BJ (cell line): ENCODE measurements around the gene ZNF784. TPM values are rescaled to one million over a fixed set of nuclear protein-coding genes. Genes with fewer than 3 reads are reported as not detected.
A peak's percentile ranks its signal among the peaks of the same experiment; 100 is the strongest.

Experiments used
- CTCF ChIA-PET: fragments of 350-600 bp; formaldehyde crosslinking; extraction: SDS; loops from one replicate; lab custom pipeline; 2021; ENCODE audit warnings: antibody characterized with exemption, inconsistent platforms; lab: Yijun Ruan, JAX
- POLR2A ChIA-PET: fragments of 300-600 bp; sonication (Branson Sonifier 250); formaldehyde crosslinking; extraction: SDS; loops from one replicate; lab custom pipeline; 2021; ENCODE audit warnings: antibody characterized with exemption; lab: Charles Lee
- DNase-seq: peaks from one replicate; pipeline ENCODE4 v3.0.0-alpha.2; 2011; ENCODE audit warnings: low read depth
- H3K27me3 ChIP-seq: 2 replicates; pipeline ENCODE4 v1.6.0; 2011; ENCODE audit warnings: low read length; ENCODE audit not compliant: control insufficient read depth, insufficient read depth
- H3K36me3 ChIP-seq: 2 replicates; pipeline ENCODE4 v1.5.1; 2011; ENCODE audit warnings: low read length; ENCODE audit not compliant: control insufficient read depth, insufficient read depth
- H3K4me3 ChIP-seq: 2 replicates; pipeline ENCODE4 v1.5.1; 2011; ENCODE audit warnings: low read depth, mild to moderate bottlenecking, control low read depth, low read length
- polyA plus RNA-seq: library from polyadenylated mRNA; depleted of rRNA; stranded (reverse); fragments of >200 nt; gene quantifications from 2 replicates; pipeline ENCODE4 v1.2.3, GENCODE V29; 2011
- TF ChIP-seq, protein P1 (sequence below): IDR thresholded peaks from 2 replicates; pipeline ENCODE4 v1.5.1; 2011; ENCODE audit warnings: low read depth, mild to moderate bottlenecking, control low read depth, inconsistent platforms, low read length, moderate library complexity; ENCODE audit not compliant: insufficient read depth

Gene ZNF784
- polyA plus RNA-seq, 1 experiment: 4.5 TPM

GRCh38 chr19:55643003-55643886 lies 18.9 kb upstream of the ZNF784 start, which contains the start of gene ZNF581:
Gene ZNF581 (plus strand): TSS chr19:55643649. CDS start chr19:55644572, 923 bp downstream.
- Histone ChIP-seq H3K27me3 (no peaks in the 10 kb centered on the region), H3K4me3 (peak within 1 kb of the TSS; percentile 75), H3K36me3 (peaks cover 5% of the 10 kb centered on the region)
- ChIA-PET CTCF (interaction anchor here (1.2 to 2.7 kb wide), 3 partner anchors 10 to 11 kb away, joined by 3 to 11 read pairs (median 9); partner anchors contain the start of gene U2AF2), POLR2A (no interaction called here)
- no peak for DNase-seq
- TF ChIP-seq, protein P1, sequence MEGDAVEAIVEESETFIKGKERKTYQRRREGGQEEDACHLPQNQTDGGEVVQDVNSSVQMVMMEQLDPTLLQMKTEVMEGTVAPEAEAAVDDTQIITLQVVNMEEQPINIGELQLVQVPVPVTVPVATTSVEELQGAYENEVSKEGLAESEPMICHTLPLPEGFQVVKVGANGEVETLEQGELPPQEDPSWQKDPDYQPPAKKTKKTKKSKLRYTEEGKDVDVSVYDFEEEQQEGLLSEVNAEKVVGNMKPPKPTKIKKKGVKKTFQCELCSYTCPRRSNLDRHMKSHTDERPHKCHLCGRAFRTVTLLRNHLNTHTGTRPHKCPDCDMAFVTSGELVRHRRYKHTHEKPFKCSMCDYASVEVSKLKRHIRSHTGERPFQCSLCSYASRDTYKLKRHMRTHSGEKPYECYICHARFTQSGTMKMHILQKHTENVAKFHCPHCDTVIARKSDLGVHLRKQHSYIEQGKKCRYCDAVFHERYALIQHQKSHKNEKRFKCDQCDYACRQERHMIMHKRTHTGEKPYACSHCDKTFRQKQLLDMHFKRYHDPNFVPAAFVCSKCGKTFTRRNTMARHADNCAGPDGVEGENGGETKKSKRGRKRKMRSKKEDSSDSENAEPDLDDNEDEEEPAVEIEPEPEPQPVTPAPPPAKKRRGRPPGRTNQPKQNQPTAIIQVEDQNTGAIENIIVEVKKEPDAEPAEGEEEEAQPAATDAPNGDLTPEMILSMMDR: no peak

GRCh38 chr19:55642153-55643002 lies 18.0 kb upstream of the ZNF784 start:
- CTCF ChIA-PET: interaction anchor here (0.9 to 2.7 kb wide), 4 partner anchors 10 to 36 kb away, joined by 3 to 11 read pairs (median 6); partner anchors contain the start of gene U2AF2
- Histone ChIP-seq H3K36me3 (peaks cover 5% of the 10 kb centered on the region), H3K4me3 (peak overlapping the region; percentile 75), H3K27me3 (no peaks in the 10 kb centered on the region)
- TF ChIP-seq, protein P1: no peak
- POLR2A ChIA-PET: no interaction called here
- no peak for DNase-seq

DNA sequence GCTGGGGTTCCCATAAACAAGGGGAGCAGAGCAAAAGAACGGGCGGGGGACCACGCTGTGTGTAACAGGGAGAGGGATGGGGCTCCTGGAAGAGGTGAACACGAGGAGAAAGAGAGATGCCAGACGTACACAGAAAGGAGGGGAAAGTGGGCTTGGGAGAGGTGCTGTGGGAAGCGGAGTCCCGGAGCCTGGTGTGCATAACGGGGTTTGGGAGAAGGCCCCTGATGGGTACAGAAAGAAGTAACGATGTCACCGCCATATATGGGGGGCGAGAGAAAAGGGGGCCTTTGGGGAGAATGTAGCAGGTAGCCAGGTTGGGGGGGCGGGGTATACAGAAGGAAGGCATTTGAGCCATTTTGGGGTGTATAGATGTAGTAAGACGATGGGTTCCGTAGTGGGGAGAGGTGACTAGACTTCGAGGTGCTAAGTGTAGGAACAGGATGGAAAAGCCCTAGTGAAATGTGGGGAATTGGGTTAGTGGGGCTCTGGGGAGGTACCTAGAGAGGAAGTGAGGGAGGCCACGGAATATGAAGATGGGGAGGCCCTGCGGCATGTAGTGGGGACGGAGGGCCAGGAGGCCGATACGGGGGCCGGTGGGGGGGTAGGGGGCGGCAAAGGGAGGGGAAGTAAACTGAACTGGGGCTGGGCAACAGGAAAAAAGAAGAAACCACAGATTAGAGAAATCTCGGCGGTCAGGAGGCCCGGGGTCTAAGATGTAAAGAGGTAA lies 17.2 kb upstream of the ZNF784 start:
- no peaks in the 10 kb centered on the region for H3K27me3 ChIP-seq
- CTCF ChIA-PET: interaction anchor here (0.9 to 2.7 kb wide), 3 partner anchors 9 to 35 kb away, joined by 3 to 11 read pairs (median 9); partner anchors contain the start of gene U2AF2
- POLR2A ChIA-PET: interaction anchor here (0.6 kb wide), 1 partner anchor 163 kb away, joined by 3 read pairs; no protein-coding TSS in a partner anchor
- TF ChIP-seq, protein P1: no peak
- no peak for DNase-seq
- peak overlapping the region; percentile 75 for H3K4me3 ChIP-seq
- peaks cover 5% of the 10 kb centered on the region for H3K36me3 ChIP-seq

- ChIA-PET CTCF (interaction anchor here (1.4 to 2.5 kb wide), 3 partner anchors 14 to 31 kb away, joined by 3 to 9 read pairs (median 8); partner anchors contain the start of gene U2AF2), POLR2A (interaction anchor here (0.6 to 0.9 kb wide), 2 partner anchors 13 to 162 kb away, joined by 3 to 4 read pairs; no protein-coding TSS in a partner anchor)
- Histone ChIP-seq H3K36me3 (peaks cover 5% of the 10 kb centered on the region), H3K27me3 (no peaks in the 10 kb centered on the region), H3K4me3 (peak within 1 kb of the TSS; percentile 75)
- TF ChIP-seq, protein P1: no peak
- DNase-seq: no peak
Observed at GRCh38 chr19:55640577-55641425, 16.4 kb upstream of the ZNF784 start, which contains the start of gene ZNF580. Gene ZNF580 (plus strand): TSS chr19:55641002. CDS start chr19:55642509, 1,507 bp downstream.
